NCI-H1436 treated with DMSO at 0.1 percent for 48 hours (cell line): ENCODE data around the gene RPUSD3.

Source experiments
- DNase-seq: peaks from one replicate; lab custom pipeline; 2025; lab: John Stamatoyannopoulos, UW

RPUSD3 gene

GRCh38 chr3:9834520-9835380 is 9.1 kb downstream of the RPUSD3 start:
- DNase-seq: no peak

DNA sequence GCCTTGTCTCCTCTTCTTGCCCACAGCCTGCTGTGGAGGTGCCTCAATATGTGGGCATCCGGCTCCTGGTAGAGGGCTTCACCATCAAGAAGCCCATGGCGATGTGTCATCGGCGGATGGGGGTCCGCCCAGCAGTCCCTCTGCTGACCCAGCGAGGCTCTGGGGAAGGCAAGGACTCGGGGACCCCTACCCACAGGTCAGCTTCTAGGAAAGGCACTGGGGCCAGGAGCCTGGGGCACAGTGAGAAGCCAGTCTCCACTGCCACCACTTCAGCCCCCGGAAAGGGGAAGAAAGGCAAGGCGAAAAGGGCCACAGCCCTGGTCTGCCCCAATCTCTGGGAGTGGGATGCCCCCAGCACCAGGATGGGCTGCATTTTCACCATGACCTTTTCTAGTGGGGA is 10.7 kb downstream of the RPUSD3 start:
- DNase-seq: no peak

DNA sequence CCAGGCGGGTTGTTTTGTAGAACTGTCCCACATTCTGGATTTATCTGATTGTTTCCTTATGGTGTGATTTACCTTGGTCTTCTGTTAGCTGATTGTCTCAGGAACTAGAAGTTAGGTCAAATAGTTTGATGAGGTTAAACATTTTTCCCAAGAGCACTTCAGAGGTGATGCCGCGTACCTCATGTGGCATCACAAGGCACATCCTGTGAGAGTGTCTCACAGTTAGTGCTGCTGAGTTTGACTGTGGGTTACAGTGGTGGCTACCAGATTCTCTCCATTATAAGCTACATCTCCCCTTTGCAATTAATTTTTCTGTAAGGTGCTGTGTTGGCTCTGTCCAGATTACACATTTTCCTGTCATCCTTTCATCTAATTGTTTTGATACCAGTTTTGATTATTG is 12.6 kb downstream of the RPUSD3 start:
- DNase-seq: no peak

DNA sequence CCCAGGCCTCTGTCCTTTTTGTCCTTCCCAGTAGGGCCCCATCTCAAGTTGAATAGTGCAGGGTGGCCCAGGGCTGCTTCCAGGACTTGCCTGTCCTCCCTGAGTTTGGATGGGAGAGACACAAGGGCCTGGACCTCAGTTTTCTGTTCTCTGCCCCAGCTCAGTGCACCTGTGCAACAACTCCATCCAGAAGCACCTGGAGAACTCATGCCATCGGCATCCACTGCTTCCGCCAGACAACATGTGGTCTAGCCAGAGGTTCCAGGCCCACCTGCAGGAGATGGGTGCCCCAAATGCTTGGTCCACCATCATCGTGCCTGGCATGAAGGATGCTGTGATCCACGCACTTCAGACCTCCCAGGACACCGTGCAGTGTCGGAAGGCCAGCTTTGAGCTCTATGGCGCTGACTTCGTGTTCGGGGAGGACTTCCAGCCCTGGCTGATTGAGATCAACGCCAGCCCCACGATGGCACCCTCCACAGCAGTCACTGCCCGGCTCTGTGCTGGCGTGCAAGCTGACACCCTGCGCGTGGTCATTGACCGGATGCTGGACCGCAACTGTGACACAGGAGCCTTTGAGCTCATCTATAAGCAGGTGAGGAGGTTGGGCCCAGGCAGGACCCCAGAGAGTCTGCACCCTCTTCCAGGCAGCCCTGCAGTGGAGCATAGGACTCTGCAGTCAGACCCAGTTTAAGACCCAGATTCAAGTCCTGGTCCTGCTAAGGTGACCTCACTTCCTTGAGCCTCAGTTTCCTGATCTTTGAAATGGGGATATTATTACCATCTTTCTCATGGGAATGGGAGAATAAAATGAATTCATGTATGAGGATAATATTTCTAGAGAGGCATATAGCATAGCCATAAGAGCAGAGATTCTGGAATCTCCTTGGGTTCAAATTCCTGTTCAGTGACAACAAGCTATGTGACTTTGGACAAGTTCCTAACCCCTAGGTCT is 14.7 kb downstream of the RPUSD3 start:
- no peak for DNase-seq

- DNase-seq: no peak
These were observed 16.8 kb downstream of the RPUSD3 start for GRCh38 chr3:9826815-9827573.

GRCh38 chr3:9825451-9826040 is 18.3 kb downstream of the RPUSD3 start:
- DNase-seq: no peak

- DNase-seq: no peak
These were observed 22.9 kb downstream of the RPUSD3 start for GRCh38 chr3:9820946-9821345.

DNA sequence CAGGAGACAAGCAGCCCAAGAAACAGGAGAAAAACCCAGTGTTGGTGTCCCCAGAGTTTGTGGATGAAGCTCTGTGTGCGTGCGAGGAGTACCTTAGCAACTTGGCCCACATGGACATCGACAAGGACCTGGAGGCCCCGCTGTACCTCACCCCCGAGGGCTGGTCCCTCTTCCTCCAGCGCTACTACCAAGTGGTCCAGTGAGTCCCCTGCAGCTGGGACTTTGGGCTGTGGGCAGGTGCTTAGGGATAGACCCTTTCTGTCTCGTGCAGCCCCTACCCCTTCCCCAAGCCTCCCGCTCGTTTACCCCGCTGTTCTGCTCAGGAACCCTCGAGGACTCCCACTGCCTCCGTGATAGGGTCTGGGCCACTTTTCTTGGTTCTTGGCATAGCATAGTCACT is 23.3 kb downstream of the RPUSD3 start:
- DNase-seq: no peak

GRCh38 chr3:9818666-9819335 is 25.0 kb downstream of the RPUSD3 start:
- no peak for DNase-seq

DNA sequence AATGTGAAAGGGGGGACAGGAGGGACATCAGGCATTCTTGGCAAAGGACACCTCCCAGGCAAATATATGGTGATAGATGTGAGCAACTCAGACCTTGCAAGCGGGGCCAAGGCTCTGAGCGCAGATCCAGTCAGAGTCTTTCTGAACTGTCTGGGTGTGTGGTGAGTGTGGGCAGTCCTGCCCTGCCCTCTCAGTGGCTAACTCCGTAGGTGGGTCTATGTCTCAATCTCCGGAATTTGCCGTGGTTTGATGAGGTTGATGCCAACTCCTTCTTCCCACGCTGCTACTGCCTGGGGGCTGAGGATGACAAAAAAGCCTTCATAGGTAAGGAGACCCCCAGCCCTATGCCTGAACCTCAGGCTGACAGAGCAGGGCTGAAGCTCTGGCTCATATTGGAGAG is 26.4 kb downstream of the RPUSD3 start:
- no peak for DNase-seq

GRCh38 chr3:9815986-9816385 is 27.8 kb downstream of the RPUSD3 start:
- DNase-seq: no peak

- no peak for DNase-seq
These were observed 30.8 kb downstream of the RPUSD3 start for GRCh38 chr3:9812870-9813483.

DNA sequence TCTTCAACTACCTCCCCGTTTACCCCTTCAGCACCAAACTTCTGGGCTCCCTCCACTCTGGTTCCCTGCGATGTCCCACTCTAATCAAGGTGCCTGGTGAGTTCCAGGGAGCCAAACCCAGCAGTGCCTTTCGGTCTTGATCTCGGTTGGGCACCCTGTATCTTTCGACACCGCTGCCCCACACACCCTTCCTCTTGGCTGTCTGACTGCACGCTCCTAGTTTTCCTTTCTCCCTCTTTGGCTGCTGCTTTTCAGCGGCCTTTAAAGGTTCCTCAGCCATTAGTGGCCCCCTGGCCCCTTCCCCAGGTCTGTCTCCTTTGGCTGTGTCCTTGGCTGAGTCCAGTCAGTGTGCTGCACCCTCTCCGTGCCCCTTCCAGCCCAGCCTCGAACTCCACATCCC is 33.0 kb downstream of the RPUSD3 start:
- no peak for DNase-seq

DNA sequence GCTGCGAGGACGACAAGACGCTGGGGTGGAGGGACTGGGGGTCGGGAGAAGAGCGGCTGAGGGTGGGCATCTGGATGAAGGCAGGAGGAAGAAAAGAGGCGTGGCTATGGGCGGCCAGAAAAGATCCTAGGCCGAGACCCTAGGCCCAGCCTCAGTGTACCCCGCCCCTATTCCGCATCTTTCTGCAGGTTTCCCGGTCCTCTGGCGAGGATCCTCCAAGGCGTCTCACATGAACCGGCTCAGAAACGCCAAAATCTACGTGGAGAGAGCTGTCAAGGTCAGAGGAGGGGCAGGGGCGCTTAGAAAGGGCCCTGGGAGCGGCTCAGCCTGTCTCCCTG is 33.4 kb downstream of the RPUSD3 start:
- no peak for DNase-seq

GRCh38 chr3:9809615-9810432 is 34.0 kb downstream of the RPUSD3 start, which contains the start of gene TTLL3:
Gene TTLL3 (plus strand): TSS chr3:9810262. CDS start chr3:9810662, 400 bp downstream.
- DNase-seq: no peak

- no peak for DNase-seq
These were observed 34.6 kb downstream of the RPUSD3 start for GRCh38 chr3:9809239-9809614.

GRCh38 chr3:9808345-9809037 is 35.3 kb downstream of the RPUSD3 start:
- DNase-seq: no peak

DNA sequence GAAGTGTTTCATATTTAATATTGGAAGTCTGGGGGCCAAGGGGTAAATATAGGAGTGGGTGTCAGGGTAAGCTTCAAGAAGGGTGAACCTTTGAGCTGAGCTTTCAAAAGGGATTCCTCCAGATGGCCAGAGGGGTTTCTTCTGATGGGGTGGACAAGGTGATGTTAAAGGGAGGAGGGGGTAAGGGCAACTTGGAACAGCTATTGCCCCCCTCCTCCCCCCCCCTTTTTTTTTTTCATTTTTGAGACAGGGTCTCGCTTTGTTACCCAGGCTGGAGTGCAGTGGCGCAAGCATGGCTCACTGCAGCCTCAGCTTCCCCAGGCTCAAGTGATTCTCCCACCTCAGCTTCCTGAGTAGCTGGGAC is 35.8 kb downstream of the RPUSD3 start:
- DNase-seq: no peak
